ENCODE data around the gene TRIM61.
"Not testable (repeated sequence)": the region's sequence is repeated elsewhere in the genome, so short reads cannot be mapped to it uniquely, and the experiment has no call there.

Gene TRIM61

GRCh38 chr4:164956766-164957643 is 20.5 kb downstream of the TRIM61 start:
- peak; percentile 93 for DNase-seq

- DNase-seq: no peak
These were observed 22.2 kb downstream of the TRIM61 start for GRCh38 chr4:164955107-164955805.

GRCh38 chr4:164952551-164952950 is 24.9 kb downstream of the TRIM61 start:
- DNase-seq: no peak

- no peak for DNase-seq
These were observed 27.9 kb downstream of the TRIM61 start for GRCh38 chr4:164949448-164950143.

GRCh38 chr4:164948975-164949374 is 28.5 kb downstream of the TRIM61 start:
- no peak for DNase-seq

GRCh38 chr4:164948006-164948405 is 29.5 kb downstream of the TRIM61 start:
- DNase-seq: not testable (repeated sequence)

- DNase-seq: no peak
These were observed 30.6 kb downstream of the TRIM61 start for GRCh38 chr4:164946810-164947209.

GRCh38 chr4:164945146-164945545 is 32.3 kb downstream of the TRIM61 start:
- no peak for DNase-seq

- DNase-seq: no peak
These were observed 34.3 kb downstream of the TRIM61 start for GRCh38 chr4:164943192-164943591.

GRCh38 chr4:164937576-164938270 is 39.7 kb downstream of the TRIM61 start:
- no peak for DNase-seq

- not testable (repeated sequence) for DNase-seq
These were observed 41.4 kb downstream of the TRIM61 start for GRCh38 chr4:164935865-164936606.

GRCh38 chr4:164935363-164935762 is 42.1 kb downstream of the TRIM61 start:
- no peak for DNase-seq

GRCh38 chr4:164933244-164933643 is 44.2 kb downstream of the TRIM61 start:
- DNase-seq: no peak

- no peak for DNase-seq
These were observed 45.7 kb downstream of the TRIM61 start for GRCh38 chr4:164931551-164932324.

GRCh38 chr4:164930647-164931046 is 46.8 kb downstream of the TRIM61 start:
- no peak for DNase-seq

GRCh38 chr4:164927101-164927500 is 50.4 kb downstream of the TRIM61 start:
- DNase-seq: not testable (repeated sequence)

- no peak for DNase-seq
These were observed 51.2 kb downstream of the TRIM61 start for GRCh38 chr4:164926301-164926700.

- DNase-seq: no peak
These were observed 52.7 kb downstream of the TRIM61 start for GRCh38 chr4:164924670-164925238.

- no peak for DNase-seq
These were observed 58.5 kb downstream of the TRIM61 start for GRCh38 chr4:164918956-164919355.
